NK-92 (cell line): ENCODE data around the gene OR6C4.
"Not testable (repeated sequence)": the region's sequence is repeated elsewhere in the genome, so short reads cannot be mapped to it uniquely, and the experiment has no call there.

Experiments used
- DNase-seq: peaks from one replicate; lab custom pipeline; 2025; ENCODE audit not compliant: unreplicated experiment; lab: John Stamatoyannopoulos, UW

OR6C4 gene

GRCh38 chr12:55549302-55549701 is at the start of gene OR6C4:
Gene OR6C4 (plus strand): TSS chr12:55549602. CDS start chr12:55551227, 1,625 bp downstream.
- no peak for DNase-seq

GRCh38 chr12:55499810-55500252 is 49.6 kb upstream of the OR6C4 start:
- DNase-seq: no peak

GRCh38 chr12:55501601-55502000 is 47.8 kb upstream of the OR6C4 start:
- DNase-seq: no peak

GRCh38 chr12:55515696-55516095 is 33.7 kb upstream of the OR6C4 start:
- DNase-seq: no peak

- no peak for DNase-seq
Observed at GRCh38 chr12:55516391-55516790, 33.0 kb upstream of the OR6C4 start.

- not testable (repeated sequence) for DNase-seq
Observed at GRCh38 chr12:55548235-55548634, 1.2 kb upstream of the OR6C4 start.

- DNase-seq: no peak
Observed at GRCh38 chr12:55548756-55549155, 646 bp upstream of the OR6C4 start.

- no peak for DNase-seq
Observed at GRCh38 chr12:55554296-55554695, 4.9 kb downstream of the OR6C4 start.

- DNase-seq: not testable (repeated sequence)
Observed at GRCh38 chr12:55570060-55570459, 20.7 kb downstream of the OR6C4 start.

- not testable (repeated sequence) for DNase-seq
Observed at GRCh38 chr12:55570689-55571088, 21.3 kb downstream of the OR6C4 start.

- no peak for DNase-seq
Observed at GRCh38 chr12:55572168-55572567, 22.8 kb downstream of the OR6C4 start, which contains the start of gene OR2AP1. Gene OR2AP1 (plus strand): TSS chr12:55572468. CDS start chr12:55574415, 1,947 bp downstream.

GRCh38 chr12:55582066-55582465 is 32.7 kb downstream of the OR6C4 start:
- no peak for DNase-seq

- no peak for DNase-seq
Observed at GRCh38 chr12:55585817-55586216, 36.4 kb downstream of the OR6C4 start.

GRCh38 chr12:55590152-55590551 is 40.8 kb downstream of the OR6C4 start:
- not testable (repeated sequence) for DNase-seq
